ENCODE measurements around the gene TMEM31. TPM values are rescaled to one million over a fixed set of nuclear protein-coding genes. Genes with fewer than 3 reads are reported as not detected.

The TMEM31 gene
- not detected for polyA plus RNA-seq

GRCh38 chrX:103710609-103711008, at the start of gene TMEM31:
Gene TMEM31 (plus strand): TSS chrX:103710909. CDS start chrX:103712259, 1,350 bp downstream.
- no peak within 1 kb of the TSS for H3K4me3 Mint-ChIP-seq
- H3K27ac Mint-ChIP-seq: peak within 1 kb of the TSS in 1 of 3 donors; percentile 32
- peaks cover 0 to 4% (median 0%) of the 10 kb centered on the region in 3 donors for H3K4me1 Mint-ChIP-seq
- H3K9me3 Mint-ChIP-seq: no peaks in the 10 kb centered on the region
- peaks cover 5% of the 10 kb centered on the region for H3K27me3 Mint-ChIP-seq
- no peaks in the 10 kb centered on the region for H3K36me3 Mint-ChIP-seq

GRCh38 chrX:103663981-103664762, 46.5 kb upstream of the TMEM31 start:
- H3K27me3 Mint-ChIP-seq: peaks cover 3% of the 10 kb centered on the region
- no peaks in the 10 kb centered on the region for H3K36me3 Mint-ChIP-seq
- no peaks in the 10 kb centered on the region for H3K9me3 Mint-ChIP-seq
- peak overlapping the region in 1 of 4 donors; percentile 9 for H3K4me3 Mint-ChIP-seq
- peak overlapping the region in 1 of 3 donors; percentile 65 for H3K27ac Mint-ChIP-seq
- peaks cover 0 to 3% (median 0%) of the 10 kb centered on the region in 3 donors for H3K4me1 Mint-ChIP-seq

GRCh38 chrX:103666202-103667107, 44.3 kb upstream of the TMEM31 start:
- Mint-ChIP-seq H3K27me3 (peaks cover 3% of the 10 kb centered on the region), H3K27ac (no peak overlapping the region), H3K4me1 (peaks cover 0 to 3% (median 0%) of the 10 kb centered on the region in 3 donors), H3K36me3 (no peaks in the 10 kb centered on the region), H3K4me3 (no peak overlapping the region), H3K9me3 (no peaks in the 10 kb centered on the region)

- H3K9me3 Mint-ChIP-seq: no peaks in the 10 kb centered on the region
- H3K4me3 Mint-ChIP-seq: no peak overlapping the region
- no peaks in the 10 kb centered on the region for H3K4me1 Mint-ChIP-seq
- no peaks in the 10 kb centered on the region for H3K36me3 Mint-ChIP-seq
- no peaks in the 10 kb centered on the region for H3K27me3 Mint-ChIP-seq
- no peak overlapping the region for H3K27ac Mint-ChIP-seq
Measured at GRCh38 chrX:103669745-103670144, 41.0 kb upstream of the TMEM31 start.

GRCh38 chrX:103674531-103675454, 35.9 kb upstream of the TMEM31 start:
- peak overlapping the region in 1 of 3 donors; percentile 86 for H3K27ac Mint-ChIP-seq
- H3K9me3 Mint-ChIP-seq: no peaks in the 10 kb centered on the region
- H3K36me3 Mint-ChIP-seq: no peaks in the 10 kb centered on the region
- no peak overlapping the region for H3K4me3 Mint-ChIP-seq
- peaks cover 0 to 4% (median 0%) of the 10 kb centered on the region in 3 donors for H3K4me1 Mint-ChIP-seq
- H3K27me3 Mint-ChIP-seq: no peaks in the 10 kb centered on the region

- Mint-ChIP-seq H3K27ac (no peak overlapping the region), H3K27me3 (no peaks in the 10 kb centered on the region), H3K9me3 (no peaks in the 10 kb centered on the region), H3K36me3 (no peaks in the 10 kb centered on the region), H3K4me1 (peaks cover 0 to 4% (median 0%) of the 10 kb centered on the region in 3 donors), H3K4me3 (no peak overlapping the region)
Measured at GRCh38 chrX:103678199-103678993, 32.3 kb upstream of the TMEM31 start.

- Mint-ChIP-seq H3K9me3 (no peaks in the 10 kb centered on the region), H3K4me1 (peaks cover 0 to 4% (median 3%) of the 10 kb centered on the region in 3 donors), H3K4me3 (no peak overlapping the region), H3K27me3 (peaks cover 3% of the 10 kb centered on the region), H3K27ac (no peak overlapping the region), H3K36me3 (no peaks in the 10 kb centered on the region)
Measured at GRCh38 chrX:103681443-103681842, 29.3 kb upstream of the TMEM31 start.

GRCh38 chrX:103685396-103685795, 25.3 kb upstream of the TMEM31 start:
- H3K4me3 Mint-ChIP-seq: peak overlapping the region in 2 of 4 donors; percentile 64 to 82
- peaks cover 0 to 3% (median 0%) of the 10 kb centered on the region in 3 donors for H3K4me1 Mint-ChIP-seq
- H3K9me3 Mint-ChIP-seq: no peaks in the 10 kb centered on the region
- no peak overlapping the region for H3K27ac Mint-ChIP-seq
- H3K36me3 Mint-ChIP-seq: no peaks in the 10 kb centered on the region
- peaks cover 3% of the 10 kb centered on the region for H3K27me3 Mint-ChIP-seq

GRCh38 chrX:103686199-103687072, 24.3 kb upstream of the TMEM31 start, which contains the start of gene MORF4L2:
Gene MORF4L2 (minus strand): TSS chrX:103686699. CDS start chrX:103677027, 9,672 bp downstream.
- Mint-ChIP-seq H3K27me3 (peaks cover 3% of the 10 kb centered on the region), H3K9me3 (no peaks in the 10 kb centered on the region), H3K4me3 (peak within 1 kb of the TSS in 2 of 4 donors; percentile 64 to 82), H3K27ac (no peak within 1 kb of the TSS), H3K36me3 (no peaks in the 10 kb centered on the region), H3K4me1 (peaks cover 0 to 3% (median 0%) of the 10 kb centered on the region in 3 donors)

GRCh38 chrX:103687073-103687695, 23.5 kb upstream of the TMEM31 start:
- peaks cover 0 to 3% (median 0%) of the 10 kb centered on the region in 3 donors for H3K4me1 Mint-ChIP-seq
- no peaks in the 10 kb centered on the region for H3K9me3 Mint-ChIP-seq
- H3K27ac Mint-ChIP-seq: no peak overlapping the region
- no peaks in the 10 kb centered on the region for H3K36me3 Mint-ChIP-seq
- peaks cover 6% of the 10 kb centered on the region for H3K27me3 Mint-ChIP-seq
- no peak overlapping the region for H3K4me3 Mint-ChIP-seq

- Mint-ChIP-seq H3K4me3 (no peak overlapping the region), H3K27ac (no peak overlapping the region), H3K27me3 (peaks cover 6% of the 10 kb centered on the region), H3K36me3 (peaks cover 1% of the 10 kb centered on the region), H3K9me3 (no peaks in the 10 kb centered on the region), H3K4me1 (peaks cover 0 to 3% (median 0%) of the 10 kb centered on the region in 3 donors)
Measured at GRCh38 chrX:103687696-103688201, 23.0 kb upstream of the TMEM31 start.

- Mint-ChIP-seq H3K27me3 (peaks cover 5% of the 10 kb centered on the region), H3K36me3 (peaks cover 3% of the 10 kb centered on the region), H3K9me3 (no peaks in the 10 kb centered on the region), H3K4me1 (peaks cover 0 to 3% (median 0%) of the 10 kb centered on the region in 3 donors), H3K27ac (peak overlapping the region in 1 of 3 donors; percentile 10), H3K4me3 (no peak overlapping the region)
Measured at GRCh38 chrX:103688946-103689345, 21.8 kb upstream of the TMEM31 start.

All from IgD-negative memory B cell (primary cell).